ENCODE results near the gene NEURL1.

The NEURL1 gene

DNA sequence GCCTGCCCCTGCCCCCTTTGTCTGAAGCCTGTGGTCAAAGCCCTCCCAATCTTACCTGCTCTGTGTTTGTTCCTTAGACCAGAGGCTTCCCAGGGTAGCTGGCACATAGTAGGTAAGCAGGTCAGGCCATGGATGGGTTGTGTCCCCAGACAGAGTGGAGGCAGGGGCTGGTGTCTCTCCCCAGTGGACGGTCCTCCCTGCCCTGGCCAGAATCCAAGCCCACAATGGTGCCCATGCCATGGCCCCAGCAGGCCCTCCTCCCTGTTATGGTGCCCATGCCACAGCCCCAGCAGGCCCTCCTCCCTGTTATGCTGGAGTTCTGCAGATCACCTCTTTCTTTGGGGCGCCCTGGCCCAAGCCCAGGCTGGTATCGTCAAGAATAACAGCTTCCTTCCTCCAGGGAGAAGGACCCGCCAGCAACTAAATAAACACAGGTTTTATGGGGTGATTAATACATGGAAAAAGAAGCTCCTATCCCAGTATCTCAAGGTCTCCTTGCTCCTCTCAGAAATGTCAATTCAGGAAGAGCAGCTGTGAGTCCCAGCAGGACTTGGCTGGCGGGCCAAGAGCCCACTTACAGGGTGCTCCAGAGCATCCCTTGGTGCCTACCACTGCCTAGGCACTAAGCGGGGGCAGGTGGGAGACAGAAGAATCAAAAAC is 82.0 kb downstream of the NEURL1 start:
- TF ChIP-seq, protein P1, sequence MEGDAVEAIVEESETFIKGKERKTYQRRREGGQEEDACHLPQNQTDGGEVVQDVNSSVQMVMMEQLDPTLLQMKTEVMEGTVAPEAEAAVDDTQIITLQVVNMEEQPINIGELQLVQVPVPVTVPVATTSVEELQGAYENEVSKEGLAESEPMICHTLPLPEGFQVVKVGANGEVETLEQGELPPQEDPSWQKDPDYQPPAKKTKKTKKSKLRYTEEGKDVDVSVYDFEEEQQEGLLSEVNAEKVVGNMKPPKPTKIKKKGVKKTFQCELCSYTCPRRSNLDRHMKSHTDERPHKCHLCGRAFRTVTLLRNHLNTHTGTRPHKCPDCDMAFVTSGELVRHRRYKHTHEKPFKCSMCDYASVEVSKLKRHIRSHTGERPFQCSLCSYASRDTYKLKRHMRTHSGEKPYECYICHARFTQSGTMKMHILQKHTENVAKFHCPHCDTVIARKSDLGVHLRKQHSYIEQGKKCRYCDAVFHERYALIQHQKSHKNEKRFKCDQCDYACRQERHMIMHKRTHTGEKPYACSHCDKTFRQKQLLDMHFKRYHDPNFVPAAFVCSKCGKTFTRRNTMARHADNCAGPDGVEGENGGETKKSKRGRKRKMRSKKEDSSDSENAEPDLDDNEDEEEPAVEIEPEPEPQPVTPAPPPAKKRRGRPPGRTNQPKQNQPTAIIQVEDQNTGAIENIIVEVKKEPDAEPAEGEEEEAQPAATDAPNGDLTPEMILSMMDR (IDR thresholded peaks at IDR 0.05; ENCODE audit: low read depth, low read length), result no peak
- no peak for TF ChIP-seq MYC (IDR thresholded peaks at IDR 0.05; ENCODE audit: low read depth, low read length)
- no peak for TF ChIP-seq MAX (IDR thresholded peaks at IDR 0.05; ENCODE audit: low read depth, low read length)
- TF ChIP-seq POLR2A (IDR thresholded peaks at IDR 0.05; ENCODE audit: extremely low read depth, insufficient read length), result no peak
- no peak for DNase-seq (ENCODE audit: low read depth)
- H3K4me3 ChIP-seq (ENCODE audit: low read depth, low read length), result no peak overlapping the region

GRCh38 chr10:103576076-103576471 is 82.6 kb downstream of the NEURL1 start:
- no peak overlapping the region for H3K4me3 ChIP-seq (ENCODE audit: low read depth, low read length)
- TF ChIP-seq, protein P1 (IDR thresholded peaks at IDR 0.05; ENCODE audit: low read depth, low read length), result no peak
- TF ChIP-seq POLR2A (IDR thresholded peaks at IDR 0.05; ENCODE audit: extremely low read depth, insufficient read length) (no peak), MYC (IDR thresholded peaks at IDR 0.05; ENCODE audit: low read depth, low read length) (no peak), MAX (IDR thresholded peaks at IDR 0.05; ENCODE audit: low read depth, low read length) (no peak)
- no peak for DNase-seq (ENCODE audit: low read depth)

DNA sequence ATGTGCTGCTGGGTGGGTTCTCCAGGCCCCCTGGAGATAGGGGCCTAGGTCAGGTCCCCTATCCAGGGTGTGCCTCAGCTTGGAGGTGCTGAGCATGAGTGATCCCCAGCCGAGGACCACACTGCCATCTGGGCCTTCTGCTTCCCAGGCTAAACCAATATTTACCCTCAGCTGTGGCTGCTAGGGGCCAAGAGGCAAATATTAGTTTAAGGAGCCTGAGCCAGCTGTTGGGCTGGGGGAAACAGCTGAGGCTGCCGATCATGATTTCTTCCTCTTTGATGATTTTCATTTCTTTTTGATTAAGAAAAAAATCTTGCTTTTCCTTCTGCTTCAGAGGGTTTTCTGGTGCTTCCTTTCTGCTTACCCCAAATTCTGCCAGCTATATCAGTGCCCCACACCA is 83.4 kb downstream of the NEURL1 start:
- no peak for DNase-seq (ENCODE audit: low read depth)
- no peak overlapping the region for H3K4me3 ChIP-seq (ENCODE audit: low read depth, low read length)
- TF ChIP-seq MYC (IDR thresholded peaks at IDR 0.05; ENCODE audit: low read depth, low read length) (no peak), POLR2A (IDR thresholded peaks at IDR 0.05; ENCODE audit: extremely low read depth, insufficient read length) (no peak)

DNA sequence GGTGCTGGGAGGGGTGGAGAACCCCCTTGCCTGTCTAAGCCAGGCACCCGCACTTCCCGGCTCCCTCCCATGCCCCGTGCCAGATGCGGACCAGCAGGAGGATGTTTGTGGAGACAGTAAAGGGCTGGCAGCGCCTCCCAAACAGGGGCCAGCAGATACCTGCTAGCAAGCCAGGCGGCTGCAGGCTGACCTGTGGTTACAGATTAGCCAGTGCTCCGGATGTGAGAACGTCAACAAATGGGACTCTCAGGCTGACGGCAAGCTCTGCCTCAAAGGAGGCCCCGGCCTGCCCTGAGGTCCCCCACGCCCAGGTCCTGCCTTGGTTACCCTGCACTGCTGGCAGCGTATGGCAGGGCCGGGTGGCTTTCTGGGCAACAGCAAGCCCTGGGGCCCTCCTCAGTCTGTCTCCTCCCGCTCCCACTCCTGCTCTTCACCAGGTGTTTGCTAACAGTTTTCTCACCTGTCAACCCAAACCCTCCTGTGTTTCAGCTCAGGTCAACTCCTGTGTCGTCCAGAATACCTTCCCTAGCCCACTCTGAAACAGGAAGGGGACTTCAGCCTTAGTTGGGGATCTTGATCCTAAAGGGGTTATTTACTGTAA is 85.4 kb downstream of the NEURL1 start:
- TF ChIP-seq MAX (IDR thresholded peaks at IDR 0.05; ENCODE audit: low read depth, low read length) (no peak), POLR2A (IDR thresholded peaks at IDR 0.05; ENCODE audit: extremely low read depth, insufficient read length) (no peak), MYC (IDR thresholded peaks at IDR 0.05; ENCODE audit: low read depth, low read length) (no peak)
- TF ChIP-seq, protein P1 (IDR thresholded peaks at IDR 0.05; ENCODE audit: low read depth, low read length), result no peak
- no peak for DNase-seq (ENCODE audit: low read depth)
- H3K4me3 ChIP-seq (ENCODE audit: low read depth, low read length), result no peak overlapping the region

DNA sequence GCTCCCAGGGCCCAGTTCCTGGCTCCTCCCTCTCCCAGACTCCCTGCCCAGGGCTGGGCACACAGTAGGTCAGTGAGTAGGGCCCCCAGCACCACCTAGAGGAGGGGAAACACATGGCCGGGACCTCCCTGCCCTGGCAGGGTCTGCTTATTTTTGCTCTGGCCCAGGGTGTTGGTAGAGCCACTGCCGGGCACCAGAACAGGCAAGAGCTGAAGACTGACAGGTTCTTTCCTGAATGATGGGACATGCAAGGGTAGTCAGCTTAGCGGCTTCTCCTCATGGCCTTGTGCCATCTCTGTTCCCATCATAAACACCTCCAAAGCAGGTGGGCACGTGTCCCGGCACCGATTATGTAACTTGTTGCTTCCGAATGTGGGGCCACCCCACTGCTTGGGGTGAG is 86.5 kb downstream of the NEURL1 start:
- DNase-seq (ENCODE audit: low read depth), result no peak
- no peak overlapping the region for H3K4me3 ChIP-seq (ENCODE audit: low read depth, low read length)
- TF ChIP-seq, protein P1 (IDR thresholded peaks at IDR 0.05; ENCODE audit: low read depth, low read length), result peak; percentile 3
- TF ChIP-seq MYC (IDR thresholded peaks at IDR 0.05; ENCODE audit: low read depth, low read length), result no peak
- TF ChIP-seq POLR2A (IDR thresholded peaks at IDR 0.05; ENCODE audit: extremely low read depth, insufficient read length), result no peak
- no peak for TF ChIP-seq MAX (IDR thresholded peaks at IDR 0.05; ENCODE audit: low read depth, low read length)

GRCh38 chr10:103580430-103580829 is 86.9 kb downstream of the NEURL1 start:
- TF ChIP-seq MAX (IDR thresholded peaks at IDR 0.05; ENCODE audit: low read depth, low read length) (no peak), POLR2A (IDR thresholded peaks at IDR 0.05; ENCODE audit: extremely low read depth, insufficient read length) (no peak), MYC (IDR thresholded peaks at IDR 0.05; ENCODE audit: low read depth, low read length) (no peak)
- TF ChIP-seq, protein P1 (IDR thresholded peaks at IDR 0.05; ENCODE audit: low read depth, low read length), result no peak
- DNase-seq (ENCODE audit: low read depth), result no peak
- no peak overlapping the region for H3K4me3 ChIP-seq (ENCODE audit: low read depth, low read length)

All from NB4 (cell line).